HL-60 (cell line): Measurements from ENCODE around the gene SVOP.

ENCODE experiments used
- CTCF ChIP-seq: IDR thresholded peaks from one replicate; pipeline ENCODE4 v1.5.1; 2011; ENCODE audit warnings: low read length, control low read depth, inconsistent platforms; ENCODE audit not compliant: insufficient read depth
- GABPA ChIP-seq: IDR thresholded peaks from 2 replicates; pipeline ENCODE4 v1.6.1; 2012; ENCODE audit warnings: low read depth
- POLR2AphosphoS5 ChIP-seq: IDR thresholded peaks from 2 replicates; pipeline ENCODE4 v1.6.1; 2012; ENCODE audit warnings: low read depth
- SPI1 ChIP-seq: IDR thresholded peaks from 2 replicates; pipeline ENCODE4 v1.6.1; 2012; ENCODE audit warnings: low read depth, mild to moderate bottlenecking, borderline replicate concordance

GRCh38 chr12:108910336-108910735 lies 110.5 kb downstream of the SVOP start:
- TF ChIP-seq POLR2AphosphoS5 (no peak), CTCF (no peak), SPI1 (no peak), GABPA (no peak)
